ENCODE measurements around the gene HOXA10.

- TF ChIP-seq CTCF (IDR thresholded peaks at IDR 0.05; ENCODE audit: low read length), result no peak
- TF ChIP-seq EZH2 (optimal IDR thresholded peaks at IDR 0.05; ENCODE audit: low read depth, low read length), result no peak
- no peak for TF ChIP-seq EZH2phosphoT487 (IDR thresholded peaks at IDR 0.05; ENCODE audit: low read length)
These were observed 17.0 kb downstream of the HOXA10 start for GRCh38 chr7:27156916-27157701.

All from MM.1S (cell line).